Activated CD4-positive, CD25-positive, alpha-beta regulatory T cell treated with anti-CD3 and anti-CD28 coated beads, Interleukin-2, amount 50 U/mL, for 72 hours (primary cell): Measurements from ENCODE around the gene RSF1.
"Not testable (repeated sequence)": the region's sequence is repeated elsewhere in the genome, so short reads cannot be mapped to it uniquely, and the experiment has no call there.

ENCODE experiments used
- DNase-seq: peaks from one replicate; pipeline ENCODE4 v3.0.0; 2021

Gene RSF1, protein sequence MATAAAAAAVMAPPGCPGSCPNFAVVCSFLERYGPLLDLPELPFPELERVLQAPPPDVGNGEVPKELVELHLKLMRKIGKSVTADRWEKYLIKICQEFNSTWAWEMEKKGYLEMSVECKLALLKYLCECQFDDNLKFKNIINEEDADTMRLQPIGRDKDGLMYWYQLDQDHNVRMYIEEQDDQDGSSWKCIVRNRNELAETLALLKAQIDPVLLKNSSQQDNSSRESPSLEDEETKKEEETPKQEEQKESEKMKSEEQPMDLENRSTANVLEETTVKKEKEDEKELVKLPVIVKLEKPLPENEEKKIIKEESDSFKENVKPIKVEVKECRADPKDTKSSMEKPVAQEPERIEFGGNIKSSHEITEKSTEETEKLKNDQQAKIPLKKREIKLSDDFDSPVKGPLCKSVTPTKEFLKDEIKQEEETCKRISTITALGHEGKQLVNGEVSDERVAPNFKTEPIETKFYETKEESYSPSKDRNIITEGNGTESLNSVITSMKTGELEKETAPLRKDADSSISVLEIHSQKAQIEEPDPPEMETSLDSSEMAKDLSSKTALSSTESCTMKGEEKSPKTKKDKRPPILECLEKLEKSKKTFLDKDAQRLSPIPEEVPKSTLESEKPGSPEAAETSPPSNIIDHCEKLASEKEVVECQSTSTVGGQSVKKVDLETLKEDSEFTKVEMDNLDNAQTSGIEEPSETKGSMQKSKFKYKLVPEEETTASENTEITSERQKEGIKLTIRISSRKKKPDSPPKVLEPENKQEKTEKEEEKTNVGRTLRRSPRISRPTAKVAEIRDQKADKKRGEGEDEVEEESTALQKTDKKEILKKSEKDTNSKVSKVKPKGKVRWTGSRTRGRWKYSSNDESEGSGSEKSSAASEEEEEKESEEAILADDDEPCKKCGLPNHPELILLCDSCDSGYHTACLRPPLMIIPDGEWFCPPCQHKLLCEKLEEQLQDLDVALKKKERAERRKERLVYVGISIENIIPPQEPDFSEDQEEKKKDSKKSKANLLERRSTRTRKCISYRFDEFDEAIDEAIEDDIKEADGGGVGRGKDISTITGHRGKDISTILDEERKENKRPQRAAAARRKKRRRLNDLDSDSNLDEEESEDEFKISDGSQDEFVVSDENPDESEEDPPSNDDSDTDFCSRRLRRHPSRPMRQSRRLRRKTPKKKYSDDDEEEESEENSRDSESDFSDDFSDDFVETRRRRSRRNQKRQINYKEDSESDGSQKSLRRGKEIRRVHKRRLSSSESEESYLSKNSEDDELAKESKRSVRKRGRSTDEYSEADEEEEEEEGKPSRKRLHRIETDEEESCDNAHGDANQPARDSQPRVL (N-terminal part only)

DNA sequence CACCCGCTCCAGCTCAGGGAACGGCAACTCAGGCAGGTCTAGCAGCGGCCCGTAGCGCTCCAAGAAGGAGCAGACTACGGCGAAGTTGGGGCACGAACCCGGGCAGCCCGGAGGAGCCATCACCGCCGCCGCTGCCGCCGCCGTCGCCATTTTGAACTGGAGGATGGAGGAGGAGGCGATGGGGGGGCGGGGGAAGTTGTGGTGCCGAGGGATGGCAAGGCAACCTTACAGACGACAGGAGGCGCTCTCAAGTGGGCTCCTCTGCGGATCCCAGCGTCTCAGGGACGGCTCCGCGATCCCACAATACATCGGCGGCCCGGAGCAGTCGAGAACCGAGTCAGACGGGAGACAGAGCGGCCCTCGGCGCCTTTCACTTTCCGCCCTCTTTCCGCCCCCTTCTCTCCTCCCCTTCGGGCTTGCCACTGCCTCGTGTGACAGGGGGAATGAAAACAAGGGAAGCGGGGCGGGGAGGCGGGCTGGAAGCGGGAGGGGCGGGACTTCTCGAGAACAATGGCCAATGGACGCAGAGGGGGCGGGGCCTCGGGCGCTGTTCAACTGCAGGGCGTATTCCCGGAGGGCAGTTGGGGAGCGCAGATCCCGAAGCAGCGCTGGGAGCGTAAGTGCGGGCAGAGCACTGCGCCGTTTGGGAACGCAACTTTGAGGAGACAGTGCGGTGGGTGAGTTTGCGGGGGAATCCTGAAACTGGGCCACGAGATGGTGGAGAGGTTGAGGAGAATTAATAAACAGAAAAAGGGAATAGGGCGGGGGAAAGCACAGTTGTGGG, at the start of gene RSF1, which contains the start of gene AAMDC:
Gene RSF1 (minus strand): TSS at position 158 of the 784 bp plus-strand sequence. CDS start 8 bp downstream, at position 150.
Gene AAMDC (plus strand): TSS at position 580 of the 784 bp plus-strand sequence. CDS start 21,353 bp downstream, outside the sequence.
- peak; percentile 94 for DNase-seq

DNA sequence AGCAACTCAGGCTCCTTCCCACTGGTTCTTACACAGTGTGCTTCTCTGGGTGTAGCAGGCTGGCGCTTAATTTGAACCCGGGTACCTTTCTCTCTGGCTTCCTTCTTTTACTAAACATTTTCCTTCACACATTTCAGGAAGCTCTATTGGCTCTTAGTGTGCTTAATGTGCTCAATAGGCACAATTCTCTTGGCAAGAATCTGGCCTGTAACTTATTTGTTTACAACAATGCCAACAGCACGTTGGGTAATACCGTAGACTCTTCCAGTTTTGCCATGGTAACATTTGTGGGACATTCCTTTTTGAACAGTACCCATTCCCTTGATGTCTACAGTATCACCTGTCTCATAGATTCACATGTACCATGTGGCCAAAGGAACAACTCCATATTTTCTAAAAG, 48.2 kb upstream of the RSF1 start:
- DNase-seq: no peak

GRCh38 chr11:77866336-77866735, 45.8 kb upstream of the RSF1 start:
- DNase-seq: no peak

GRCh38 chr11:77865805-77866204, 45.3 kb upstream of the RSF1 start:
- no peak for DNase-seq

GRCh38 chr11:77861444-77861843, 40.9 kb upstream of the RSF1 start:
- DNase-seq: not testable (repeated sequence)

- DNase-seq: not testable (repeated sequence)
These were observed 37.5 kb upstream of the RSF1 start for GRCh38 chr11:77857906-77858457.

DNA sequence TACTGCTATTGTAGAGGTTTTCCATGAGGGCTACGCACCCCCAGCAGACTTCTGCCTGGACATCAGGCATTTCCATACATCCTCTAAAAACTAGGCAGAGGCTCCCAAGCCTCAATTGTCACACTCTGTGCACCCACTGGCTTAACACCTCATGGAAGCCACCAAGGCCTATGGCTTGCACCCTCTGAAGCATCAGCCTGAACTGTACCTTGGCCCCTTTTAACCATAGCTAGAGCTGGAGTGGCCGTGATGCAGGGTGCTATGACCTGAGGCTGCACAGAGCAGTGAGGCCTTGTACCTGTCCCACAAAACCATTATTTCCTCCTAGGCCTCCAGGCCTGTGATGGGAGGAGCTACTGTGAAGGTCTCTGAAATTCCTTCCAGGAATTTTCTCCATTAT, 34.3 kb upstream of the RSF1 start:
- no peak for DNase-seq

DNA sequence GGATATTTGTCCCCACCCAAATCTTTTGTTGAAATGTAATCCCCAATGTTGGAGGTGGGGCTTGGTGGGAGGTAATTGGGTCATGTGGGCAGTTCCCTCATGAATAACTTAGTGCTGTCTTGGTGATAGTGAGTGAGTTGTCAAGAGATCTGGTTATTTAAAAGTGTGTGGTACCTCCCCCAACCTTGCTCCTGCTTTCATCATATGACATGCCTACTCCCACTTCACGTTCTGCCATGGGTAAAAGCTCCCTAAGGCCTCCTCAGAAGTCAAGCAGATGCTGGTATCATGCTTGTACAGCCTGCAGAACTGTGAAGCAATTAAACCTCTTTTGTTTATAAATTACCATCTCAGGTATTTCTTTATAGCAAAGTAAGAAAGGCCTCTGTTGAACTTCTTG, 31.0 kb upstream of the RSF1 start:
- no peak for DNase-seq

DNA sequence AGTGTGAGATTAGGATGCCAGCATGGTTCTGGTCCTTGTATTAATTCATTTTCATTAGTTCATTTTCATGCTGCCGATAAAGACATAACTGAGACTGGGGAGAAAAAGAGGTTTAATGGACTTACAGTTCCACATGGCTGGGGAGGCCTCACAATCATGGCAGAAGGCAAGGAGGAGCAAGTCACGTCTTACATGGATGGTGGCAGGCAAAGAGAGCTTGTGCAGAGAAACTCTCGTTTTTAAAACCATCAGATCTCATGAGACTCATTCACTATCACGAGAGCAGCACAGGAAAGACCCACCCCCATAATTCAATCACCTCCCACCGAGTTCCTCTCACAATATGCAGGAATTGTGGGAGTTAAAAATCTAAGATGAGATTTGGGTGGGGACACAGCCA, 23.2 kb upstream of the RSF1 start:
- not testable (repeated sequence) for DNase-seq

GRCh38 chr11:77842441-77843121, 22.1 kb upstream of the RSF1 start:
- DNase-seq: no peak

GRCh38 chr11:77833302-77833701, 12.8 kb upstream of the RSF1 start:
- DNase-seq: no peak

GRCh38 chr11:77828926-77829325, 8.4 kb upstream of the RSF1 start:
- no peak for DNase-seq

GRCh38 chr11:77823775-77824174, 3.3 kb upstream of the RSF1 start:
- no peak for DNase-seq

GRCh38 chr11:77822126-77822525, 1.6 kb upstream of the RSF1 start:
- DNase-seq: not testable (repeated sequence)

DNA sequence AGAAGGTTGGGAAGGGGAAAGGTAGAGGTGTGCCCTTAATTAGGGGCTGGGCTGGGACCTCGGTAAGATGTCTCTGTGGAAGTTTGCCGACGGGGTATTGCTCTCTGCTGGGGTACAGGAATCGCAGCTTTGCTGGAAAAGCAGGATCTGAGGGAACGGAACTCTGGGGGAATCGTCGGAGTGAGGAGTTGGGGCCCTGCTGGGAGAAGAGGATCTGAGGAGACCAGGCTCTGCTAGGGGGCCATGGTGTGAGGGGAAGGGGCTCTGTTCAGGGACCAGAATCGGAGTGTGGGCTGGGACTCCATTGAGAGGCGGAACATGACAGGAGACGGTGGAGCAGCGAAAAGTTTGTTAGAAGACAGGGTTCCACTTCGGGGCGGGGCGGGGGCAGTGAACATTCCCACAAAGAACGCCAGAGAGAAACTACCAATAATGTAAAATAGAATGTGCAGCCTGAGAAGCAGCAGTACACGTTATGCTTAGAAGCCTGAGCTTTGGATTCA, 878 bp upstream of the RSF1 start:
- DNase-seq: peak; percentile 31

DNA sequence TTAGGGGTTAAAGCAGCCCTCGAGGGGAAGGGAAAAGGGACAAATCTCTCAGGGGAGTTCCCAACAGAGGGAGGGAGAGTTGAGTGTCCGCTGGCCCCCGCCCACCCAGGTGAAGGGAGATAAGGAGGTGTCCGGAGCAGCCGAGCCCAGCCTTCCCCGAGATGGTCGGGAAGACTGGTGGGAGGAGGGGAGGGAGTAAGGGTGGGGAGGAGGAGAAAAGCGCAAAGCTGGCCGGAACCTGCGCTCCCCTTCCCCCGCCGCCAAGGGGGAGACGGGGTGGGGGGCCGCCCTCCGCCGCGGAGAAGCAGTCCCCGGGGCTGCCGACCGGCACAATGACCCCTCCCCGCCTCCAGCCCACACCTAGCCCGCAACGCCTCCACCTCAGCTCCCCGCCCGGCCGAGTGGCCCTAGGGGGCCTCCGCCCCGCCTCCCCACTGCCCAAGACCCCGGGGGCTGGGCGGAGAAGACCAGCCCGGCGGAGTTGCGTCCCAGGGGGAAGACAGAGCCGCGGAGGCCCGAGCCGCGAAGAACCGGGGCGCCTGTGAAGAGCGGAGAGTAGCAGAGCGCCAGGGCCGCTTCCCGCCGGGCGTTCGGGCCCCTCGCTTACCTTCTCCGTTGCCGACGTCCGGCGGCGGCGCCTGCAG, 479 bp downstream of the RSF1 start:
- peak; percentile 48 for DNase-seq

DNA sequence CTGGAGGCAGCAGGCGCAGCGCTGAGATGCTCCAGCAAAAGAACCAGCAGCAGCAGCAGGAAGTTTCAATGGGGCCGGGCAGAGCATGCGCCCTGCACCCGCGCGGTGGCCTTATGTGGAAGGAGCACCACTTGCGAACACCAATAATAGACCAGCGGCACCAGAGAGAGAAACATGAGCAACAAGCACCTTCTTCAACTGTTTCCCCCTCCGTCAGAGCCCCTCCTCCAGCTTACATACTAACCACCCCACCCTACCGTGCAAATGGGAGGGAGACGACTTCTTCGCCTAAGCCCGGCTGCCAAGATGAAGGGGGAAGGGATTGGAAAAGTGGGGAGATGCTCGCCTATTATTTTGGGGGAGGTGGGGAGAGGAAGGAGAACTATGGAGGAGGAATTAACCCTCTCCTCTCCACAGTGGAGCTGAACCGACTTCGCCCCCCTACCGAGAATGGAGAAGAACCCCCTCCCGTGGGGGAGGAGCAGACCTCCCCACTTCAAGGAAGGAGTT, 1.1 kb downstream of the RSF1 start:
- peak; percentile 77 for DNase-seq

DNA sequence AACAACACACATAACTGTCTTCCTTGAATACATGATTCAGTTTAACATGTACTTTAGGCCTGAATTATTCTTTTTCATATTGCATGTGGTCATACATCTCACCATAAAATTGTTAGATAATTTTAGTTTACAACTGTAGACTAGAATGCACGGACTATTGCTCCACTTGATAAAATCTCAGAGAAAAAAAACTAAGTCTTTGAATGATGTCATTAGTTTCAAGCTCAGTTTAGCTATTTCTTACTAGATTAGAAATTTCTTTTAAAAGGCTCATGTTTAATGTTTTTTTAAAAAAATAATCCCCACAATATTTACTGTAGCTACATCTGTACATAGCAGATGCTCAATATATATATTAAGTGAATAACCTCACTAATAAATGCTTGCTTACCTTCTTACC, 5.1 kb downstream of the RSF1 start:
- DNase-seq: no peak

GRCh38 chr11:77814848-77815247, 5.7 kb downstream of the RSF1 start:
- DNase-seq: no peak

DNA sequence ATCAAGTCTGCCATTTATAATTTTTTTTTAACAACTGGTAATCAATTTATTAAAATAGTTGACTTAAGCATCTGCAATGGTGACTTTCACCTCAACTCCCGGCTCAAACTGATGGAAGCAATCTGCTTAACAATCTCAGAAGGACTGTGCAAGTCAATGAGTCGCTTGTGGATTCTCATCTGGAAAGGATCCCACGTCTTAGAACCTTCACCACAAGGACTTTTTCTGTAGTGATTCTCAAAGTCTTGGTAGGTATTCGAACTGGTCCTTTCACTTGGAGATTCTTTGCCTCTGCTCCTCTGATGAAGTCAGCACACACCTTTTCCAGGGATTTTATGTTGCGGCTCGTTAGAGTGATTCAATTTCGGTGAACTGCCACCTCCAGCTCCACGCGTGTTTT, 7.3 kb downstream of the RSF1 start:
- DNase-seq: no peak
